HepG2 (cell line): ENCODE data around the gene KATNB1. TPM values are rescaled to one million over a fixed set of nuclear protein-coding genes. Genes with fewer than 3 reads are reported as not detected.

ENCODE experiments used
- ATF2 ChIP-seq: sonication (generic); formaldehyde crosslinking; IDR thresholded peaks from 2 replicates; pipeline ENCODE4 v1.4.0; 2020; ENCODE audit warnings: missing genetic modification reagents
- GTF2F1 ChIP-seq: fragments of 150-350 bp; IDR thresholded peaks from 2 replicates; pipeline ENCODE4 v1.6.1; 2014; ENCODE audit warnings: low read length
- HHEX ChIP-seq: IDR thresholded peaks from 2 replicates; pipeline ENCODE4 v1.6.1; 2016; ENCODE audit warnings: control low read depth
- HIVEP1 ChIP-seq: sonication (generic); formaldehyde crosslinking; IDR thresholded peaks from 2 replicates; pipeline ENCODE4 v1.4.0; 2020; ENCODE audit warnings: mild to moderate bottlenecking, missing genetic modification reagents
- HMGXB4 ChIP-seq, 2 experiments: sonication (generic) in 1 of 2; formaldehyde crosslinking in 1 of 2; IDR thresholded peaks; 2 replicates each; pipeline versions ENCODE4 v1.4.0 to v1.6.1; 2018 to 2020; ENCODE audit warnings: missing genetic modification reagents in 2 of 2, borderline replicate concordance in 1 of 2, low read depth in 1 of 2, mild to moderate bottlenecking in 1 of 2, missing biosample characterization in 1 of 2
- KDM5B ChIP-seq: sonication (generic); formaldehyde crosslinking; IDR thresholded peaks from 2 replicates; pipeline ENCODE4 v1.4.0; 2020; ENCODE audit warnings: missing genetic modification reagents, mild to moderate bottlenecking, borderline replicate concordance
- NPAS2 ChIP-seq: sonication (generic); formaldehyde crosslinking; IDR thresholded peaks from 2 replicates; pipeline ENCODE4 v1.8.0; 2022; ENCODE audit warnings: mild to moderate bottlenecking, missing genetic modification reagents, borderline replicate concordance
- RBFOX2 ChIP-seq: fragments of 200-400 bp; formaldehyde crosslinking; IDR thresholded peaks from 2 replicates; pipeline ENCODE4 v1.6.1; 2017; ENCODE audit warnings: low read depth, mild to moderate bottlenecking, low read length
- TARDBP ChIP-seq: sonication (generic); formaldehyde crosslinking; IDR thresholded peaks from 2 replicates; pipeline ENCODE4 v1.8.0; 2022; ENCODE audit warnings: mild to moderate bottlenecking, missing genetic modification reagents
- THAP11 ChIP-seq: IDR thresholded peaks from 2 replicates; pipeline ENCODE4 v1.6.1; 2016; ENCODE audit warnings: missing biosample characterization, missing genetic modification reagents
- XBP1 ChIP-seq: sonication (generic); formaldehyde crosslinking; IDR thresholded peaks from 2 replicates; pipeline ENCODE4 v1.5.0; 2020; ENCODE audit warnings: missing genetic modification reagents
- ZEB1 ChIP-seq: IDR thresholded peaks from 2 replicates; pipeline ENCODE4 v1.6.1; 2012; ENCODE audit warnings: mild to moderate bottlenecking, low read depth, inconsistent platforms; ENCODE audit not compliant: insufficient replicate concordance
- ZMYM3 ChIP-seq: sonication (generic); formaldehyde crosslinking; IDR thresholded peaks from 2 replicates; pipeline ENCODE4 v1.5.1; 2020; ENCODE audit warnings: mild to moderate bottlenecking, missing genetic modification reagents
- ZNF292 ChIP-seq: sonication (generic); formaldehyde crosslinking; IDR thresholded peaks from 2 replicates; pipeline ENCODE4 v1.8.1; 2022; ENCODE audit warnings: mild to moderate bottlenecking, low read depth, missing genetic modification reagents, borderline replicate concordance
- ZNF569 ChIP-seq: sonication (generic); formaldehyde crosslinking; IDR thresholded peaks from 2 replicates; pipeline ENCODE4 v1.5.0; 2020; ENCODE audit warnings: mild to moderate bottlenecking, missing genetic modification reagents, moderate library complexity, borderline replicate concordance
- ZNF619 ChIP-seq: sonication (generic); formaldehyde crosslinking; IDR thresholded peaks from 2 replicates; pipeline ENCODE4 v1.4.0; 2020; ENCODE audit warnings: mild to moderate bottlenecking, missing genetic modification reagents
- ZNF660 ChIP-seq: sonication (generic); formaldehyde crosslinking; IDR thresholded peaks from 2 replicates; pipeline ENCODE4 v1.5.1; 2020; ENCODE audit warnings: mild to moderate bottlenecking, low read depth, missing genetic modification reagents, borderline replicate concordance
- ZNF788 ChIP-seq: sonication (generic); formaldehyde crosslinking; IDR thresholded peaks from 2 replicates; pipeline ENCODE4 v1.5.0; 2020; ENCODE audit warnings: mild to moderate bottlenecking, missing genetic modification reagents, borderline replicate concordance
- polyA plus RNA-seq, 8 experiments: library from polyadenylated mRNA; depleted of rRNA in 3 of 8; stranded (reverse) in 7 of 8; unstranded in 1 of 8; fragments of >200 nt; fragmentation: Illumina TruSeq in 4 of 8; extraction: Trizol in 4 of 8; gene quantifications; 2 replicates each; pipeline versions ENCODE4 v1.2.1 to v1.2.3, GENCODE V29; 2011 to 2016; ENCODE audit warnings: low read depth in 4 of 8, missing spikeins in 1 of 8, mixed read lengths in 1 of 8; ENCODE audit not compliant: insufficient read depth in 1 of 8
- total RNA-seq, 5 experiments: library from RNA; depleted of rRNA; stranded (reverse); fragments of >200 nt; fragmentation: Illumina TruSeq; extraction: Trizol; gene quantifications; 2 replicates each; pipeline ENCODE4 v1.2.3, GENCODE V29; 2016; ENCODE audit warnings: low read depth in 1 of 5
- TF ChIP-seq, protein P1 (sequence below), 2 experiments: sonication (generic) in 1 of 2; formaldehyde crosslinking in 1 of 2; IDR thresholded peaks; 2 replicates each; pipeline versions ENCODE4 v1.6.1 to v1.9.0; 2014 to 2022; ENCODE audit warnings: antibody characterized with exemption in 1 of 2, borderline replicate concordance in 1 of 2, inconsistent platforms in 1 of 2, low read depth in 1 of 2, missing genetic modification reagents in 1 of 2

KATNB1 gene
- total and polyA plus RNA-seq, 2 of the 13 experiments (the other 11 are each of a cell fraction or from before 2014, with no cell fraction given) = 31.5 to 43.5 TPM

DNA sequence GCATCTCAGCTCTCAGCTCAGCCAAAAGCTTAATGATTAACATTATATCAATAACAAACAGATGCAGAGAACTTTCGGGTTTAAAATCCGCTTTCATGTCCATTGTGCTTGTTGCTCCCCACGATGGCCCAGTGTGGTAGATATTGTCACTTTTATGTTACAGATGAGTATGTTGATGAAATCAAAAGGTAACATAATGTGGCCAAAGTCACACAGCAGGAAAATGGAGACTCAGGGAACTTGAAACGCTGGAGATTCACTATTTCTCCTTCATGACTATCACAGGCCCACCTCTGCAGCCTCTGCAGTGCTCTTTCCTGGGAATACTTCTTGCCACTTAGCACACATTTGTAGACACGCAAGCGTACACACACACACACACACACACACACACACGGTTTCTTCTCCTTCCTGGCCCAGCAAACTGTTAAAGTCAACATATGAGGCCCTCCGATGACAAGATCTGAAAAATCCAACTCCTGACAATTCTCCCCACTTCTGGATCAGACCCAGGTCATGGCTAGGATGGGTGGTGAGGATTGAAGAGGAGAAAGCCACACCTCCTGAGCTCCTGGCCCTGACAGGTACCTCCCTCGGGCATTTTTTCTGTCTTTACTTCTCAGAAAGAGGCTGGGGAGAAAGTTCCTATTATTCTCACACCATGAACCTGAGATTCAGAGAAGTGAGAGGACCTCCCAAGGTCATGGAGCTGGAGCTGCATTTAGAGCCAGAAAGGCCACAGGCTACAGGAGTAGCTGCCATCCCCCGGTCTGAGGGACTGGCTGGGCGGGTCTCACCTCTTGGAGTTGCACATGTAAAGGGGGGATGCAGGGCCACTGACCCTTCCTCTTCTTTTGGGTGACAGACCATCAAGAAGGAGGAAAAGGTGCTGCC lies 31.3 kb upstream of the KATNB1 start (continued):
- TF ChIP-seq ZNF660 (no peak), NPAS2 (CRISPR knock-in tag) (no peak), ATF2 (CRISPR knock-in tag) (0 out of 2 replicates have a peak, but pooled peaks have one; percentile 63), HIVEP1 (CRISPR knock-in tag) (no peak), ZNF569 (CRISPR knock-in tag) (0 out of 2 replicates have a peak, but pooled peaks have one; percentile 30), GTF2F1 (no peak), THAP11 (peak; percentile 68), RBFOX2 (peak; percentile 70), HHEX (CRISPR knock-in tag) (no peak), TARDBP (CRISPR knock-in tag) (peak; percentile 72), HMGXB4 (CRISPR knock-in tag; IDR thresholded peaks at IDR 0.05; ENCODE audit: borderline replicate concordance in 1 of 2, low read depth in 1 of 2) (peak in 1 of 2 experiments; percentile 63; a peak in 1 of 4 replicates), ZNF788 (CRISPR knock-in tag) (0 out of 2 replicates have a peak, but pooled peaks have one; percentile 9), XBP1 (CRISPR knock-in tag) (no peak), KDM5B (no peak), ZNF619 (CRISPR knock-in tag) (0 out of 2 replicates have a peak, but pooled peaks have one; percentile 78), ZMYM3 (CRISPR knock-in tag) (0 out of 2 replicates have a peak, but pooled peaks have one; percentile 11), ZEB1 (no peak), ZNF292 (peak; percentile 32; the same call in 1 of the 2 replicates)
- TF ChIP-seq, protein P1, sequence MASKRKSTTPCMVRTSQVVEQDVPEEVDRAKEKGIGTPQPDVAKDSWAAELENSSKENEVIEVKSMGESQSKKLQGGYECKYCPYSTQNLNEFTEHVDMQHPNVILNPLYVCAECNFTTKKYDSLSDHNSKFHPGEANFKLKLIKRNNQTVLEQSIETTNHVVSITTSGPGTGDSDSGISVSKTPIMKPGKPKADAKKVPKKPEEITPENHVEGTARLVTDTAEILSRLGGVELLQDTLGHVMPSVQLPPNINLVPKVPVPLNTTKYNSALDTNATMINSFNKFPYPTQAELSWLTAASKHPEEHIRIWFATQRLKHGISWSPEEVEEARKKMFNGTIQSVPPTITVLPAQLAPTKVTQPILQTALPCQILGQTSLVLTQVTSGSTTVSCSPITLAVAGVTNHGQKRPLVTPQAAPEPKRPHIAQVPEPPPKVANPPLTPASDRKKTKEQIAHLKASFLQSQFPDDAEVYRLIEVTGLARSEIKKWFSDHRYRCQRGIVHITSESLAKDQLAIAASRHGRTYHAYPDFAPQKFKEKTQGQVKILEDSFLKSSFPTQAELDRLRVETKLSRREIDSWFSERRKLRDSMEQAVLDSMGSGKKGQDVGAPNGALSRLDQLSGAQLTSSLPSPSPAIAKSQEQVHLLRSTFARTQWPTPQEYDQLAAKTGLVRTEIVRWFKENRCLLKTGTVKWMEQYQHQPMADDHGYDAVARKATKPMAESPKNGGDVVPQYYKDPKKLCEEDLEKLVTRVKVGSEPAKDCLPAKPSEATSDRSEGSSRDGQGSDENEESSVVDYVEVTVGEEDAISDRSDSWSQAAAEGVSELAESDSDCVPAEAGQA (IDR thresholded peaks at IDR 0.05; ENCODE audit: low read depth) = 0 out of 2 replicates have a peak, but pooled peaks have one; percentile 9
- TF ChIP-seq, protein P1 (CRISPR knock-in tag; IDR thresholded peaks at IDR 0.05; ENCODE audit: borderline replicate concordance) = no peak
